GM18502 (cell line): ENCODE measurements around the gene ZFYVE1.

Source experiments
- ATAC-seq: cut with Tn5 transposase; IDR thresholded peaks from one replicate; pipeline ENCODE4 v1.9.1; 2021; ENCODE audit warnings: mild to moderate bottlenecking; ENCODE audit not compliant: unreplicated experiment, poor library complexity

ZFYVE1 gene

DNA sequence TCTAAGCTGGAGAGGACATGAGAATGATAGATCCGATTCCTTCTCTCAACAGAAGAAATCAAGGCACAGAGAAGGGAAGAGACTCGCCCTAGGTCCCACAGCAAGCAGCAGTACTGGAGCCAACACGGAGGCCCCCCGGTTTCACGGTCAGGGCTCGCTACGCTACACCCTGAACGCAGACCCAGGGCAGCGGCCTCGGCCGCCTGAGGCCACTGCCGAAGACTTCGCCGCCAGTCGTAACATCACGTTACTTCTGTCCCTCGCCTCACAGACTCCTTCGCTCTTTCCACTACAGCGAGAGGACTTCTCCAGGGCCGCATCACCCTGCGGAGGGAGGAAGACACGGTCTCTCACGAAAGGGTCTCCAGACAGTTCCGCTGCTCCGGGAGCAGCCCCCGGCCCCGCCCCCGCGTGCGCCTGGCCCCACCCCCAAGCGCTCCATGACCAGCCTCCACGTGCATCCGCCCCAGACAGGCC is 101.1 kb downstream of the ZFYVE1 start:
- peak; percentile 19 for ATAC-seq

DNA sequence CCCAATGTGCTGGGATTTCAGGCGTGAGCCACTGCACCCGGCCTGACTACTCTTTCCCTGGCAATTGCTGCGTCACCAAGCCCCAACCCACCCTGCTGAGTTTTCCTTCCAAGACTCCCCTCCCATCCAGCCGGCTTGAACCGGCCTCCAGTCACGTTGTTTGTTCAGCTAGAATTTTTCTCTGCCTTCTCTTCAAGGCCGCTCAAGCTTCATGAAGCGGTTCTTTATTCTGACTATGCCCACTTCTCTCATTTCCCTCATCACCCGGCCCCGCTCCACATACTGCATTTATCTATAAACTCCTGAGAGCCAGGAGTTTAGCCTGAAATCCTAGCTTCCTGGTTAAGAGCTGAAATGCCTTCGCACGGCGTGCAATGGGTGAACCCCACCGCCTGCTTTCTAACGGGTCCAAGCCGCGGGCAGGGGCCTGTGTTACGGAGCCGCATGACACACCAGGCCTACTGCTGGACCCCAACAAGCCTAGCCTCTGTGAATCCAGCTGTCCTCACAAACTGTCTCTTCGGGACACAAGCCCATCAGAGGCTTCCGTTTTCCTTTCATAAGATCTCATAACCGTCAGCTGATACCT is 101.6 kb downstream of the ZFYVE1 start:
- ATAC-seq, result no peak

DNA sequence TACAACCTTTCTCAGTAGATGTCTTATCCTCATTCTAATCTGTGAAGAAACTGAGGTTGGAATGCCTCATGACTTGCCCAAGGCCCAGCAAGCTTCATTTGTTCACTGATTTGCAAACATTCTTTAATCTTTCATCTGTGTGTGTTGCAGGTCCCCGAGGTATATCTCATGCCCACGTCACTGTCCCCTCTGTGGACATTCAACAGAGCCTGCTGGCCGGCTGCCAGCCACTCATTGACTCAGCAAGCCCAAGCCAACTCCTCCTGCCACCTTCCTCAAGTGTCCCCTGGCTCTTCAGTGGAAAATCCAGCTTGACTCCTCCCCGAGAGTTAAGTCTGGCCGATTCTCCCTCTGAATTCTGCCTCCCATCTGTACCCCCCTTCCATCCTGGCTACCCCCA is 102.6 kb downstream of the ZFYVE1 start:
- ATAC-seq, result no peak

DNA sequence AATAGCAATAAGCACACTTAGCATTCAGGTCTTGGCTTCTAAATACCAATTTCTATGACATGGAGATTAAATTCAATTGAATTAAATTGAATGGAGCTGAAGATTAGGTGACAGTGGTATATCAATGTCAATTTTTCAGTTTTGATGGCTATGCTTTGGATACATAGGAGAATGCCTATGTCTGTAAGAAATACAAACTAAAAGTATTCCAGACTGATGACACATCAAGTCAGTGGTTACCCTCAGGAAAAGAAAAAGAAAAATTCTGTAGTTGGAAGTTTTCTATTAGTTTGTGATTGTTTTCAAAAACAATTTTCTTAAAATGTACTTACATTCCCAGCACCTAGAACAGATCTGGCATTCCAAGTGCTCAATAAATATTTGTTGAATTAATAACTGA is 105.5 kb downstream of the ZFYVE1 start:
- no peak for ATAC-seq

DNA sequence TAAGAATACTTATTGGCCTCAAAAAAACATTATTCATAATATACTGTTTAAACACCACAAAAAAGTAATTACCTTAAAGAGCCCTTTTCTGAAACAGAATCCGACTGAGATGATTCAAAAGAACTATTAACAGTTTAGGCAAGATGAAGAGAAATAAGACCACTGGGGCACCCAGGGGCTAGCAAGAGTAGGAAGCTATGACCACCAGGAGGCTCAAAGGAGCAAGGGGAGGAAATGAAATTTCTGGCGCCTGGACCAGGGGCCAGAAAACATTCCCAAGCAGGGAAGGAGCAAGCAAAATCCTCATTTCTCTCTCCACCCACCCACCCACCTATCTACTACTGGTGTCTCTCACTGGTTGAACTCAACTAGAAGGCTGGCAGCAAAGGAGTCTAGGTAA is 106.9 kb downstream of the ZFYVE1 start:
- no peak for ATAC-seq
